ENCODE data around the gene PRKAR2B. TPM values are rescaled to one million over a fixed set of nuclear protein-coding genes. Genes with fewer than 3 reads are reported as not detected.

PRKAR2B gene
- total and polyA plus RNA-seq, 2 experiments from 2014 or later = 0.81 to 3.2 TPM

GRCh38 chr7:107171496-107171895 lies 127.0 kb downstream of the PRKAR2B start:
- TF ChIP-seq EZH2 (IDR thresholded peaks at IDR 0.05; ENCODE audit: insufficient read depth, poor library complexity, severe bottlenecking) (no peak), EZH2phosphoT487 (IDR thresholded peaks at IDR 0.05; ENCODE audit: insufficient read depth, low read depth) (no peak)
- Histone ChIP-seq H3K4me3 (no peak overlapping the region), H4K20me1 (ENCODE audit: insufficient read depth) (peaks cover 16% of the 10 kb centered on the region; the same call in 1 of the 2 replicates), H3K27me3 (replicated peaks; ENCODE audit: insufficient read depth) (no peaks in the 10 kb centered on the region), H3K9ac (no peak overlapping the region), H3K79me2 (ENCODE audit: insufficient read depth) (peaks cover 65% of the 10 kb centered on the region), H3K4me1 (ENCODE audit: insufficient read depth) (peaks cover 20% of the 10 kb centered on the region), H3K9me3 (ENCODE audit: low read depth) (no peaks in the 10 kb centered on the region), H3K9me2 (ENCODE audit: insufficient read depth) (no peaks in the 10 kb centered on the region), H3K4me2 (ENCODE audit: unreplicated experiment) (no peak overlapping the region), H2AFZ (no peak overlapping the region), H3F3A (ENCODE audit: insufficient read depth) (peaks cover 24% of the 10 kb centered on the region), H3K36me3 (ENCODE audit: low read depth) (no peaks in the 10 kb centered on the region), H3K27ac (no peak overlapping the region)
- 95 to 97% methylated on average over 12 of the region's 12 CpGs for WGBS, 2 experiments (ENCODE audit: low coverage in 1 of 2, low lambda C conversion rate in 2 of 2, missing lambda C conversion rate in 2 of 2)
- in situ Hi-C loops (cut with MboI) = no loop called here
- no peak for DNase-seq

GRCh38 chr7:107172276-107173032 lies 127.9 kb downstream of the PRKAR2B start:
- Histone ChIP-seq H3F3A (ENCODE audit: insufficient read depth) (peaks cover 16% of the 10 kb centered on the region), H2AFZ (no peak overlapping the region), H3K36me3 (ENCODE audit: low read depth) (no peaks in the 10 kb centered on the region), H3K9ac (no peak overlapping the region), H3K27me3 (replicated peaks; ENCODE audit: insufficient read depth) (no peaks in the 10 kb centered on the region), H3K27ac (no peak overlapping the region), H3K79me2 (ENCODE audit: insufficient read depth) (peaks cover 75% of the 10 kb centered on the region), H4K20me1 (ENCODE audit: insufficient read depth) (peaks cover 22% of the 10 kb centered on the region), H3K4me1 (ENCODE audit: insufficient read depth) (peaks cover 16% of the 10 kb centered on the region; the same call in 1 of the 2 replicates), H3K4me3 (no peak overlapping the region), H3K9me2 (ENCODE audit: insufficient read depth) (no peaks in the 10 kb centered on the region), H3K9me3 (ENCODE audit: low read depth) (no peaks in the 10 kb centered on the region), H3K4me2 (ENCODE audit: unreplicated experiment) (no peak overlapping the region)
- DNase-seq = peak; percentile 20
- 51 to 54% methylated on average over 4 of the region's 4 CpGs for WGBS, 2 experiments (ENCODE audit: low coverage in 1 of 2, low lambda C conversion rate in 2 of 2, missing lambda C conversion rate in 2 of 2)
- TF ChIP-seq EZH2 (IDR thresholded peaks at IDR 0.05; ENCODE audit: insufficient read depth, poor library complexity, severe bottlenecking) (no peak), EZH2phosphoT487 (IDR thresholded peaks at IDR 0.05; ENCODE audit: insufficient read depth, low read depth) (no peak)
- in situ Hi-C loops (cut with MboI) = no loop called here

GRCh38 chr7:107173191-107173590 lies 128.7 kb downstream of the PRKAR2B start:
- no peaks in the 10 kb centered on the region for H3K36me3 ChIP-seq (ENCODE audit: low read depth)
- peaks cover 23% of the 10 kb centered on the region for H4K20me1 ChIP-seq (ENCODE audit: insufficient read depth)
- in situ Hi-C loops (cut with MboI) = no loop called here
- H2AFZ ChIP-seq = no peak overlapping the region
- H3K4me3 ChIP-seq = no peak overlapping the region
- DNase-seq = no peak
- H3K27me3 ChIP-seq (replicated peaks; ENCODE audit: insufficient read depth) = no peaks in the 10 kb centered on the region
- no peak overlapping the region for H3K27ac ChIP-seq
- no peak overlapping the region for H3K9ac ChIP-seq
- TF ChIP-seq EZH2 (IDR thresholded peaks at IDR 0.05; ENCODE audit: insufficient read depth, poor library complexity, severe bottlenecking) (no peak), EZH2phosphoT487 (IDR thresholded peaks at IDR 0.05; ENCODE audit: insufficient read depth, low read depth) (no peak)
- no peaks in the 10 kb centered on the region for H3K9me3 ChIP-seq (ENCODE audit: low read depth)
- H3K4me2 ChIP-seq (ENCODE audit: unreplicated experiment) = no peak overlapping the region
- H3K79me2 ChIP-seq (ENCODE audit: insufficient read depth) = peaks cover 82% of the 10 kb centered on the region
- 91% methylated on average over 2 of the region's 2 CpGs for WGBS, 2 experiments (ENCODE audit: low coverage in 1 of 2, low lambda C conversion rate in 2 of 2, missing lambda C conversion rate in 2 of 2)
- H3F3A ChIP-seq (ENCODE audit: insufficient read depth) = peaks cover 10% of the 10 kb centered on the region
- H3K4me1 ChIP-seq (ENCODE audit: insufficient read depth) = peaks cover 16% of the 10 kb centered on the region; the same call in 1 of the 2 replicates
- no peaks in the 10 kb centered on the region for H3K9me2 ChIP-seq (ENCODE audit: insufficient read depth)

DNA sequence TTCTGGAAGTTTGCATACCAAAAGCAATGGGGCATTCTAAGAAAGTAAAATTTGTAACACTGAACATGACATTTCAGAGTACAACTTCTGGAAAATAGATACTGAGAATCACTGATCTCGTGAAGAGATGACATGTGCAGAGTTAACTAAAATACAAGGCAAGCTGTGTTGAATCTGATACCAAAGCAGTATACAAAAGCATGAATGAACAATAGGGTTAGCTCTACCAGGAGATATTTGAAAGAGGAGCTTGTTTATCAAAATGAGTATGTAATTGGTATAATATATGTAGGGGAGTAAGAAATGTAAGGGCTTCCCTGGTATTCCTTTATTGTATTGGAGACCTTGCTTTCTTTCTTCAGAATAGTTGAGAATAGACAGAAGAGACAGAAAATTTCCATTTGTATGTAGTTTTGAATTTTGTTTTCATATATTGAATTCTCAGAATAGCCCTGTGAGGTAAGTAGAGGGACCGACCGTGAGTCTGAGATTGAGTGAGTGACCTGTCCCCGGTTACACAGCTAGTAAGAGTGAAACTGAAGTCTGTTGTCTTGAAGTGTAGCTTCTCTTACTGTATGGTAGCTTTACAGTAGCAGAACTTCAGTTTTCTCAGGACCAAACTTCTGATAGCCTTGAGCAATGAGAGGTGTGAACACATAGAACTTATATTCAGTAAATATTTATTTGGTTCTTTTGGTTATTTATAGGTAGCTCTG lies 129.3 kb downstream of the PRKAR2B start:
- Histone ChIP-seq H3K4me2 (ENCODE audit: unreplicated experiment) (no peak overlapping the region), H3K9me2 (ENCODE audit: insufficient read depth) (no peaks in the 10 kb centered on the region), H3K36me3 (ENCODE audit: low read depth) (no peaks in the 10 kb centered on the region), H3K4me3 (no peak overlapping the region), H2AFZ (no peak overlapping the region), H3F3A (ENCODE audit: insufficient read depth) (peaks cover 9% of the 10 kb centered on the region), H3K27ac (no peak overlapping the region), H3K9me3 (ENCODE audit: low read depth) (no peaks in the 10 kb centered on the region), H4K20me1 (ENCODE audit: insufficient read depth) (peaks cover 23% of the 10 kb centered on the region), H3K79me2 (ENCODE audit: insufficient read depth) (peaks cover 89% of the 10 kb centered on the region), H3K27me3 (replicated peaks; ENCODE audit: insufficient read depth) (no peaks in the 10 kb centered on the region), H3K4me1 (ENCODE audit: insufficient read depth) (peaks cover 16% of the 10 kb centered on the region; the same call in 1 of the 2 replicates), H3K9ac (no peak overlapping the region)
- in situ Hi-C loops (cut with MboI) = no loop called here
- DNase-seq = no peak
- 75 to 81% methylated on average over 4 of the region's 4 CpGs for WGBS, 2 experiments (ENCODE audit: low coverage in 1 of 2, low lambda C conversion rate in 2 of 2, missing lambda C conversion rate in 2 of 2)
- TF ChIP-seq EZH2phosphoT487 (IDR thresholded peaks at IDR 0.05; ENCODE audit: insufficient read depth, low read depth) = no peak

All from GM23248 (cell line).